ENCODE measurements around the gene TNFRSF13B. TPM values are rescaled to one million over a fixed set of nuclear protein-coding genes. Genes with fewer than 3 reads are reported as not detected.
"Not testable (repeated sequence)": the region's sequence is repeated elsewhere in the genome, so short reads cannot be mapped to it uniquely, and the experiment has no call there.

The TNFRSF13B gene
- total RNA-seq, result not detected
- long read RNA-seq, result 0 reads

DNA sequence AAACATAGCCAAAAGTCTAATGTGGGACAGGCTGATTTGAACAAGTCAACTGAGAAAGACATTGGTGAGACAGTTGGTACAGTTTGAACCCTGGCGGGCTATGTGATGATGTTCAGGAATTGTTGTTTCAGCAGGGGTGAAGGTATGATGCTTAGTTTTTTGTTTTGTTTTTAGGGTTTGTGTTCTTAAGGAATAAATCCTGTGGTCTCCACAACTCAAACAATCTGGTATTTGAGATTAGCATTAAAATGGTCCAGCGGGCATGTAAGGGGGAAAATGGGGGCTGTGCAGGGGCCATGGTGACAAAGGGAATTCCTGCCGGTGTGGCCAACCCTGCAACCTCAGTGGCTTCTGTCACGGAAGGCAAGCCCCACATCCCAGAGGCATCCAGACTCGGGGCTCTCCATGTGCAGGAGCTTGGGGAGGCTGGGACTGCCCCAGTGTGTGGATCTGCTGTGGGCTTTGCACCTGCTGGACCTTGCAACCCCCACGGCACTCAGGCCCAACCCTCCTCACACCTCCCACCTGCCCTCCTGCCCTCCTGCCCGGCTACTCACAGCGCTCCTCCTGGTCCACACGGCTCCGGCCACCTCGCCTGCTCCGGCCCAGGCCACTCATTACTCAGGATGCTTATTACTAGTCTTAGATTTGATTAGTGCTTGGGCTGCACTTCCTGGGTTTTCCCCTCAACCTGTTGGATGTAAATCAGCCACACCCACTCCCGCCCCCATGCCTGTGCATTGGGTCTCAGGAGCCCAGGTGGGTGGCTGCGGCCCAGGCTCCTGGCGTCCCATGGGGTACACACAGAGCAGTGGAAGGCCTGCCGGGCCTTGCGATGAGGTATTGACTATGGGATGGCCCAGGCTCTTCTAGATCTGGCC, at the start of gene TNFRSF13B:
TNFRSF13B (minus strand) TSS at position 661 of the 881 bp plus-strand sequence; CDS start at position 618, 43 bp downstream.
- ATAC-seq, result no peak
- DNase-seq, result no peak
- intact Hi-C loops (cut with micrococcal nuclease), result no loop called here

DNA sequence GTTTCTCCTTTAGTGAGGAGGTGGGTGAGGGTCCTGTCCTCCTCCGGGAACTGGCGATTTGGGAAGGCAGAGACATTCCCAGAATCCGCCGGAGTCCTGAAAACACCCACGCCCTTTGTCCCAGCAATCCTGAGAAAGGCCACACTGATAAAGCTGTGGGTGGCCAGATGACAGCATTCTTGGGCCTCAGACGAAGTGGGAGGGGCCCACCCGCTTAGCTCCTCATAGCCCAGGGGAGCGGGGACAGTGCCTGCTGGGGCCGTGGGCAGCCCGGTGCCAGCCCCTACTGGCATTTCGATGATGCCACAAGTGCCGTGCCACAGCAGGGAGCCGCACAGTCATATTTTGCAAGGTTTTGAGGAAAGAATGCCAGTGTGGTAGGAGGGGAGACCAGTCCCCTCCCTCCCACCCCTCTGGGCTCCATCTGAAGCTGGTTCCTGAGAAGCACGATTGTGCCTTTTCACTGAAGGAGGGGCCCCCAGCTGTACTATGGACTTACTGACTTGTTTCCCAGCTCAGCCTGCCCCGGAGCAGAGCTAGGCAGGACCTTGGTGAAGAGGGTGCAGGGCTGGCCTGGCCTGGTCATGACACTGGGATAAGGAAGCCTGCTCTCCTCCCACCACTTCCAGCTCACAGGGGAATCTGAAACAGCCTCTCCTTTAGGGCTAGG, 49.4 kb upstream of the TNFRSF13B start:
- intact Hi-C loops (cut with micrococcal nuclease), result no loop called here
- ATAC-seq (peak; percentile 88), DNase-seq (peak; percentile 76)

DNA sequence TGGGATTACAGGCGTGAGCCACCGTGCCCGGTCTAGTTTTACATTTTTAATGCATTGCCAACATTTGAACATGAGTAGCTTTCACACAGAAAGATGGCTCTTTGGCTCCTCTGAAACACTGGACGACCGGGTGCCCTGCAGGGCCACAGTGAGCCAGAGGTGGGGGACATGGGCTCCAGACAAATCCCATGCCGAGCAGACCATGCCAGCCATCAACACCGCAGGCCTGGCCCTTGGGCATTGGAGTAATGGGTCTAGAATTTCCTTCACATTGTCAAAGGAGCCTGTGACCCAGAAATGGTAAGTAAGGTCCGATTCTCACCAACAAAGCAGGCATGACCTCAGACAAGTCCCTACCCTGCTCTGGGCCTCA, 48.9 kb upstream of the TNFRSF13B start:
- DNase-seq, result no peak
- peak; percentile 3 for ATAC-seq
- intact Hi-C loops (cut with micrococcal nuclease), result no loop called here

DNA sequence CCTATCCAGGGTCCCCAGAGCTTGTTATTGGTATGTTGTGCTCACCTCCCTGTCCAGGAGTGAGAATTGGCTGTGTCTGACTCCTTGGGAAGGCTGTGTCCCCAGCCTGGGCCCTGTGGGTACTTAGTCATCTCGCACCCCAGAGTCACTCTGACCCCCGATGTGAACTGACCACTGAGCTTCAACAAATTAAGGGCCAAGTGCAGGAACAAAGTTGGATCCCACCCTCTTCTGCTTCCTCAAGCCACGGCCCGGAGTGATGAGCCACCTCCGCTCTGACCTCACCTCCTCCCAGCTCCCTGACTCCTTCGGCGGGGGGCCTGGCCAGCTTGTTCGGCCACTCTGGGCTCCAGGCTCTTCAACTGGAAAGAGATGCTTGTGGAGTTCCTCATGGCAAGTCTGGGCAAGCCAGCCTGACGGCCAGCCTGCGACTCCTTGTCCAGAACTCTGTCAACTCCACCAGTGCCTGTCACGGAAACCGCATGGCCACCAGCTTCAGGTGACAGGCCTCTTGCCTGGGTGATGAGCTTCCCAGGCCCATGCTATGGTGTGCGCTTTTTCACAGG, 48.1 kb upstream of the TNFRSF13B start:
- intact Hi-C loops (cut with micrococcal nuclease), result no loop called here
- no peak for ATAC-seq
- no peak for DNase-seq

DNA sequence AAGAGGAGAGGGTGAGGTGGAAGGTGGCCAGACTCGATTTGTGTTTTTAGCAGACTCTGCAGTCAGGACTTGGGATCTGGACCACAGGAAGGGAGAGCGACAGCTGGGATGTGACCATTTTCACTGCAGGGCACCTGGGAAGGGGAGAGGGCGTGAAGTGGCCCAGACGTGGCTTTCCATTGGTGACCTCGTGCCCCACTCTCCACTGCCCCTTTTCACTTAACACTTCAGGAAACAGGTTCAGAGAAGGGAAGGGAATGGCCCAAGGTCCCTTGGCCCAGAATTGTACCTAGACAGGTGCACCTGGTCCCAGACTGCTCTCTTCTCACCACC, 47.5 kb upstream of the TNFRSF13B start:
- intact Hi-C loops (cut with micrococcal nuclease), result no loop called here
- ATAC-seq (no peak), DNase-seq (no peak)

DNA sequence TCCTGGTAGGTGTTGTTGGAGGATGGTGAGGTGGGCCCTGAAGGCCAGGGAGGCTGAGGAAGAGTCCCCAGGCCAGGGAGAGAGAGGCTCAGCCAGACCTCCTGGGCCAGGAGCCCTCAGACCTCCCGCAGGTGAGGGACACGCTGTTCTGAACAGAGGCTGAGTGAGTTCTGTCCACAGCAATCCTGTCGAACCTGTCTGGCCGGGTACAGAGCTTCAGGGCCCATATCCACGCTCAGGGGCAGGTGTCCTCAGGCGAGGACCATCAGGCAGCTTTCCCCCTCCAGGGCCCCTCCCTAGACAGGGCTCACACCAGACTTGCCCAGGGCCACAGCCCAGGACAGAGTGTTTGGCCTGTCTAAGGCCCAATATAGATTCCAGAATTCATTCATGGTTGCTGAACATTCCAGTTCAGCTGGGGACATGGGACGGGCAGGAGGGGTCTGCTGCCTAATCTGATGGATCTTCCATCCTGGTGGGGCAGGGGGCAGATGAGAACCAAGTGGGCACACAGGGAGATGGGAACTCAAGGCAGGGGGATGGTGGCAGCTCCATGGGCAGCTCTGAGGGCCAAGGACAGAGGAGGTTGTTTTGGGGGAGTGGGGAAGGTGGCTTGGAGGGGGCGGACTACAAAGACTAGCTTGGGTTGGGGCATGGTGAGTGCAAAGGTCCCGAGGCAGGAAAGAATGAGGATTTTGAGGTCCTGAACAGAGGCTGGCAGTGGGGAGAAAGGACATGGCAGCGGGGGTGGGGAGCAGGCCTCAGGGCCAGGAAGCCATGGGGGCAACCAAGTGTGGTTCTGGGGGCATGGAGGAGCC, 46.9 kb upstream of the TNFRSF13B start:
- no peak for ATAC-seq
- no peak for DNase-seq
- intact Hi-C loops (cut with micrococcal nuclease), result no loop called here

DNA sequence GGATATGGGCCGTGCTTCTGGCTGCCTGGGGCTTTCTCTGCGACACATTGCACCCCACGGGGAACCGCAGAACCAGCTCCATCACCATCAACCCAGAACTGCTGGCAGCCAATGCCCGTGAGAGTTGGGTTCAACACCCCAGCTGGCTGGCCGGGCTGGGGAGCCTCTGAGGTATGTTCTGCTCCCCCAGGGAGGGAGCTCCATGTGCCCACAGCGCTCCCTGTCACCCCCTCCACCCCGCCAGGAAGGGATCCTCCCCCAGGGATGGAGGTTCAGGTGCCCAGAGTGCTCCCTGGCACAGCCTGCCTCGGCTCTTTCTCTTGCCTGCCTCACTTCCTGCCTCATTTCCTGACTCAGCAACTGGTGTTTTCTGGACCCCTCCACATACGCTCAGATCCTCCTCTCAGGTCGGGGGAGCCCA, 46.1 kb upstream of the TNFRSF13B start:
- intact Hi-C loops (cut with micrococcal nuclease), result no loop called here
- ATAC-seq (no peak), DNase-seq (no peak)

DNA sequence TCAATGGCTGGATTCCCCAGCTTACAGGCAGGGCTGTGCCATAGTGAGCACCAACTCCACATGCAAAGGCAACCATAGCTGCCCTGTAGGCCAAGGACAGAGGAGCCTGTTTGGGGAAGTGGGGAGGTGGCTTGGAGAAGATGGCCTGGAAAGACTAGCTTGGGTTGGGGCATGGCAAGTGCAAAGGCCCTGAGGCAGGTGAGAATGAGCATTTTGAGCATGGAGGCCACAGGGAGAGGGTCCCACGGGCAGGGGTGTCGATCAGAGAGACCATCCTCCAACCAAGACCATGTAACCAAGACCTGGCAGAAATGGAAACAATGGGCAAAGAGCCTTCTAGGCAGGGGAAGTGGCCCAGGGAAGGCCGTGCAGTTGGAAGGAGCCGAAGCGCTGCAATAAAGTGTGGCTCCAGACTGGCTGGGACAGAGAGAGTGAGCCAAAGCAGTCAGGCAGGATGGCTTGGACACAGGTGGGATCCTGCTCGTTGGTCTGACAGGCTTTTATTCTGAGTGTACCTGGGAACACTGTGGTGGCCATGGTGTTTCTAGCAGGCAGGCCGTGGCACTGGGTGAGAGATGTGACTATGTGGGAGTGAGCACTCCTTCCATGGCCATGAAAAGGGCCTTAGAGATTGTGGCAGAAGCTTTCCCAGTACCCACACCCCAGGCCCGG, 45.6 kb upstream of the TNFRSF13B start:
- ATAC-seq (no peak), DNase-seq (no peak)
- intact Hi-C loops (cut with micrococcal nuclease), result no loop called here

DNA sequence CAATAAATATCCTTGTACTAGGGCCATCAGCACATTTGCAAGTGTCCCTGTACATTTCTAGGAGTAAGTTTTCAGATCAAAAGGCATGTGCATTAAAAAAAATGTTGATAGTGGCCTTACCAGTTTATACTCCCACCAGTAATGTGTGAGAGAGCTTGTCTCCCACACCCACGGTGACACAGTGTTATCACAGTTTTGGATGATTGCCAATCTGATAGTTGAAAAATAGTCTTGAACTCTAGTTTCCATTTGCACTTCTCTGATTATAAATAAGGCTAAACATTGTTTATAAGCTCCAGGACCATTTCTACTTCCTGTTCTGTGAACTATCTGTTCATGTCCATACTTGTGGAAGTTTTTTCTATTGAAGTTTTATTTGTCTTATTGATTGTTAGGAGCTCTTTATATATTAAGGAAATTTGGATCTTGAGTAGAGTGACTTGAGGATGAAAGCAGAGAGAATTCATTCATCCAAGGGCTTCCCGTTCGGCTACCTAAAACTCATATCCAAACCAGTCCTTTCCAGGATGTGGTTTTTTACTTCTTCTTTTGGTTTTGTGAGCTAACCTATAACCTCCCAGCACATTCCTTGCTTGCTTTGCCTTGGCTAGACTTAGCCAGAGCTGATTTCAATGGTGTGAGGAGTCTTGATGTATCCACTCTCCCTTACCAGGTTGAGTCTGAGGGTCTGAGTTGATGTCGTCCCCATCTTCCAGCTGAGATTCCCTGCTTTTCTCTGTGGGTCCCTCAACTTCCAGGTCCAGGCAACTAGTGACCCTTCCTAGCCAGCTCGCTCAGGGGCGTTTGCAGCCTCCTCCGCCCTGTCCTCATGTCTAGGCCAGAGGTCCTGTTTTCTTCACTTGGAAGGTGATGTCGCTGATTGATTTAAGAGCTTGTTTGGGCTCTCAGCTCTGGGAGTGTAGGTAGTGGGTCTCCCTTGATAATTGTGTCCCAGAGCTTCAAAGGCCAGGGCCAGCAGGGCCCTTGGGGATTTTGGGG, 44.6 kb upstream of the TNFRSF13B start:
- DNase-seq; ATAC-seq; intact Hi-C loops (cut with micrococcal nuclease): not testable (repeated sequence)

DNA sequence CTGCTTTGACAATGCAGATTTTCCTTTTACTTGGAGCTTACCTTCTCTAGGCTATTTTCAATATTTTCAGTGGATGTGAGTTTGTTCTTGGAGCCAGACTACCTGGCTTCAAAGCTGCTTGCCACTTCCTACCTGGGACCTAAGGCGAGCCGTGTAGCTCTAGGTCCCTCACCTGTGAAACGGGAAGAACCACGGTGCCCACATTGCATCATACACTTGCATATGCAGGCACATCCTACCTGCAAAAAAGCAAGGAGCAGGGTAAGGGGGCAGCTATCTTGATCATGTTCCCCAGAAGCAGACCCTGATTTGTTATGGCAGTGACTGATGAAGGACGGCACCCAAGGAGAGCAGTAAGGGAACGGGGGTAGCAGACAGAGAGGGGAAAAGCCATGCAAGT, 43.3 kb upstream of the TNFRSF13B start:
- intact Hi-C loops (cut with micrococcal nuclease), result no loop called here
- DNase-seq (no peak), ATAC-seq (no peak)

DNA sequence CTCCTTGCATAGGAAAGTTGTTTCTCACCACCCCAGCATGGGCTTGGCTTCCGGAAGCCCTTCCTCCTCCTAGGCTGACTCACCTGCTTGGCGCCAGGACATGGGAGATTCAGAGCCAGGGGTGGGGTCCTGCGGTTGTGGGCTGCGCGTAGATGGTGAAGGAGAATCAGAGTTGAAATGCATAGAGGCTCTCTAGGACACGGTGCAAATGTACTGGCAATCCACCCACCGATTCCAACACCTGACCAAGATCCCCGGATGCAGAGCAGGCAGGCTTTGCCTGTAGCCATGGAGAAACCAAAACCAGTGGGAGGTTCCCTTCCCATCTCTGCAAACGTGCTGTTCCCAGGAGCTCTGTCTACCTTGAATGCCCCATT, 42.8 kb upstream of the TNFRSF13B start:
- DNase-seq; intact Hi-C loops (cut with micrococcal nuclease); ATAC-seq: not testable (repeated sequence)

DNA sequence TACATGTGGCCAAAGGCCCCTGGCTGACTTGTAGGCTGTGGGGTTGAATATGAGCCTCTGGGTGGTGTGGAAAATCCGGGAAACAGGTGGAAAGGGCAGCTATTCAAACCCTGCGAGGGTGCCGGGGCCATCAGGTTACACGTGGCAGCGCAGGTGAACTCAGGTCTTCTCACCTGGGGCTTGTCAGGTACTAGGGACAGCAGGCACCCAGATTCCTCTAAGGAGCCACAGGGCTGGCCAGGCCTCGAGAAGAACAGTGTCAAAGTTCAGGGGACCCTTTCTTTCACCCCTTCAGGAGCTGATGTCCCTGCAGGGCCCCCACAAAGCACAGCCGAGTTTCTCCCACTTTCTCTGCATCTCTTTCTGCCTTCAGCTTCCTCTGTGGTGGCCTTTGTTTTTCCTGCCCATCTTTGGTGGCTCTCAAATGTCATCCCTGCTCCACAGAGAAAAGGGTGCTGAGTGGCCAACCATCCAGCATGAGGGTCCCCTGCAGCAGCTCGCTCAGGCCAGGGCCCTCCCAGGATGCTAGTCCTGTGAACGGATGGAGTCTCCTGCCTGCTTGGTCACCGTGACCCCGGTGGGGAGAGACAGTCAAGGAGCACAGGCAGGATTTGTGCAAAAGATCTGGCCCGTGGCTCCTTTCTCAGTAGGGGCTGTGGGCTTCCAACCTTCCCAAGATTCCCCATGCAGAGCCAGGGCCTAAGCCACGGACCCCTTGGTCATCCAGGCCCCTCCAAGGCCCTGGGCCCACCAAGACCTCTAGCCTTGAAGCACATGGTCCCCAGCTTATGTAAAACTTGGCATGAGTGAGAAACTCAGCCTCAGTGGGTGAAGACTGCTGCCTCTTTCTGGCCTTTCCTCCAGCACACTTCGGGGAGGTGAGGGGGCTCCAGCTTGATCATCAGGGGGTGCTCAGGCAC, 42.2 kb upstream of the TNFRSF13B start:
- intact Hi-C loops (cut with micrococcal nuclease); DNase-seq; ATAC-seq: not testable (repeated sequence)

DNA sequence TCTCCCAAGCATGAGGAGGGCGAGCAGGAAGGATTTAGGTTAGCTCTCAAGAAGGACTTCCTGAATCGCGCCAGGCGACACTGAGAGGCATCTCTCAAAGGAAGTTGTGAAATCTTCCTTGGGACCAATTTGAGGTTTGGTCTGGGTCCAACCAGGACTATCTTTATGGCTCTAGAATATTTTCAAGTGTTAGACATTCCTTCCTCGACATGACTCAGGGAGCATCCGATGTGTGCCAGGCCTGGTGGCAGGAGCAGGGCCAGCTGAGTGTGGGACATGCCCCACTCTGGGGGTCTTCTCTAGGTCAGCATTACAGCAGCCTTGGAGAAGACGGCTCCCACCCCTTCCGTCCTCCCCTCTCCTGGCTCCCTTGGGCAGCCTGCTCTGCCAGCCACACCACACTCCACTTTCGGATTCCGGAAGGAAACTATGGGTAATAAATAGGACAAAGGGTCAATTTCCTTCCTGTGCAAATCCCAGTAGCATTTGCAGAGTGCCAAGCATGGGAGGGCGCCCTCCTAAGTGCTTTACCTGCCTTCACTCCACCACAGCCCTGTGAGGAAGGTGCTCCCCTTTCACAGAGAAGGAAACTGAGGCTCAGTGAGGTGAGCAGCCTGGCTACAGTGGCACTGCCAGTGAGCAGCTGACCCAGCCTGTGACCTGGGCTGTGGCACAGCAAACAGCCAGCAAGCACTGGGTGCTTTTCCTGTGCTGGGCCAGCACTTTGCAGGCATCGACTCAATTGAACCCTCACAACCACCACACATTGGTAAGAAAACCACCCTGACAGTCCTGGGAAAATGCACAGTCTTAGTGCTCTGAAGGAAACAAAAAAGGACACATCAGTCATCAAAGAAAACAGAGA, 39.4 kb upstream of the TNFRSF13B start:
- DNase-seq; intact Hi-C loops (cut with micrococcal nuclease): not testable (repeated sequence)
- peak; percentile 37 for ATAC-seq

DNA sequence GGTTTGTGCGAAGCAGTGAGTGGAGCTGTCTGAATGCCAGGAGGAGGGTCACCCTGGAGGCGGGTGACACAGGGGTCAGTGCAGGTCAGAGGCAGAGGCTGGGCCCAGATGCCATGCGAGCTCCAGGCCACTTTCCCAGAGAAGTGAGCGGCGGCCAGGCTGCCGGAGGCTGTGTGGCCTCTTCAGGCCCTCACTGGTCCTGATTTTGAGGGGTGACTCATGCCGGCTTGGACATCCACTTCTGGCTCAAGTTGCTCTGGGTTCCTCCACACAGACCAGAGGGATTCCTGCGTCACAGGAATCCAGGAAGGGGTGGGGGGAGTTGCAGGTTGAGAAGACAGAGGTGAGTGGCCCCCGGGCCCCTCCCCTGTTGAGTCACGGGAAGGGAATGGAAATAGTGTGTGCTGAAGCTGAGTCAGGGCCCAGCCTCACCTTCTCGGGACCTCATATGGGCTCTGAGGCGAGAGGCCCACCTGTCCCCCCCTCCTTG, 38.7 kb upstream of the TNFRSF13B start:
- ATAC-seq, result peak; percentile 63
- DNase-seq; intact Hi-C loops (cut with micrococcal nuclease): not testable (repeated sequence)

DNA sequence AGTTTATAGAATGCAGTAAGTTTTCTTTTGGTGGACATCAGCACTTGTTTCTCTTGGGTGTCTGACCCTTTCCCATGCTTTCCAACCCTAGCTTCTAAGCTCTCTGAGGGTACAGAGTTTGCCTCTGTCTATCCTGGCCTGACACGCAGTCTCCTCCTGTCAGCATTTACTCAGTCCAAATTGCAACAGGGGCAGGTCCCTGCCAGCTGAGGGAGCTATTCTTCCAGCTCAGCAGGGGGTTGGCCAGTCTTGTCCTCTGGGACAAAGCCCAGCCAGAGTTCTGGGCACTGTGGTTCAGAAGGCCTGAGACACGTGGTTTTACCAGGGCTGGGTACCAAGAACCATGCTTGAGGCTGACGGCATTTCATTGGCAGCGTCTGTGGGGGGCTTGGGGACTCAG, 38.1 kb upstream of the TNFRSF13B start:
- ATAC-seq, result peak; percentile 90
- intact Hi-C loops (cut with micrococcal nuclease); DNase-seq: not testable (repeated sequence)

Measured in left ventricle myocardium superior (tissue), 1 donor.